SK-N-SH (cell line): Measurements from ENCODE around the gene ATP8A2. TPM values are rescaled to one million over a fixed set of nuclear protein-coding genes. Genes with fewer than 3 reads are reported as not detected.

Source experiments
- CTCF ChIA-PET: fragments of 300-600, 350-600 bp; formaldehyde crosslinking; extraction: SDS; loops from one replicate; lab custom pipeline; 2021; lab: Yijun Ruan, JAX
- POLR2A ChIA-PET: fragments of 350-600 bp; sonication (Branson Sonifier 250); formaldehyde crosslinking; extraction: SDS; loops from one replicate; lab custom pipeline; 2020; ENCODE audit warnings: antibody characterized with exemption, inconsistent platforms; lab: Yijun Ruan, JAX
- DNase-seq: peaks from one replicate; pipeline ENCODE4 v3.0.0; 2012
- H2AFZ ChIP-seq: fragments of 200-600 bp; sonication (generic); 2 replicates; pipeline ENCODE4 v1.8.1; 2016; ENCODE audit warnings: antibody characterized with exemption, mild to moderate bottlenecking, low read depth
- H3F3A ChIP-seq: fragments of 200-600 bp; sonication (generic); replicated peaks from 2 replicates; pipeline ENCODE3; 2016; ENCODE audit warnings: antibody characterized with exemption, mild to moderate bottlenecking; ENCODE audit not compliant: insufficient read depth
- H3K27ac ChIP-seq, 2 experiments: fragments of 200-500 bp in 1 of 2; fragments of 200-600 bp in 1 of 2; sonication (Bioruptor generic) in 1 of 2; sonication (generic), shearing (Covaris generic) in 1 of 2; 2 replicates each; pipeline versions ENCODE4 v1.5.1 to v1.6.1; 2014 to 2016; ENCODE audit warnings: low read depth in 2 of 2, inconsistent platforms in 1 of 2, low read length in 1 of 2, mild to moderate bottlenecking in 1 of 2, mixed read lengths in 1 of 2
- H3K27me3 ChIP-seq: fragments of 200-600 bp; sonication (generic), shearing (Covaris generic); 2 replicates; pipeline ENCODE4 v1.6.1; 2016; ENCODE audit warnings: mixed run types; ENCODE audit not compliant: insufficient read depth
- H3K36me3 ChIP-seq, 2 experiments: fragments of 200-500 bp in 1 of 2; fragments of 200-600 bp in 1 of 2; sonication (Bioruptor generic) in 1 of 2; sonication (generic) in 1 of 2; replicated peaks in 1 of 2; 2 replicates each; pipeline versions ENCODE3 to v1.5.1; 2014 to 2016; ENCODE audit warnings: low read length in 1 of 2, mild to moderate bottlenecking in 1 of 2; ENCODE audit not compliant: insufficient read depth in 2 of 2, control insufficient read depth in 1 of 2
- H3K4me1 ChIP-seq, 2 experiments: fragments of 200-500 bp in 1 of 2; fragments of 200-600 bp in 1 of 2; sonication (Bioruptor generic) in 1 of 2; sonication (generic), shearing (Covaris generic) in 1 of 2; 2 replicates each; pipeline versions ENCODE4 v1.5.1 to v1.6.1; 2014 to 2016; ENCODE audit warnings: low read depth in 1 of 2, low read length in 1 of 2, mixed run types in 1 of 2; ENCODE audit not compliant: insufficient read depth in 2 of 2, control insufficient read depth in 1 of 2
- H3K4me2 ChIP-seq: fragments of 200-600 bp; sonication (generic), shearing (Covaris generic); 2 replicates; pipeline ENCODE4 v1.6.1; 2017; ENCODE audit warnings: mixed run types
- H3K4me3 ChIP-seq, 2 experiments: fragments of 200-500 bp in 1 of 2; fragments of 200-600 bp in 1 of 2; sonication (Bioruptor generic) in 1 of 2; sonication (generic), shearing (Covaris generic) in 1 of 2; 2 replicates each; pipeline versions ENCODE4 v1.5.1 to v1.8.1; 2014 to 2016; ENCODE audit warnings: low read depth in 2 of 2, inconsistent platforms in 1 of 2, low read length in 1 of 2, mild to moderate bottlenecking in 1 of 2, mixed read lengths in 1 of 2, moderate library complexity in 1 of 2
- H3K79me2 ChIP-seq: fragments of 200-600 bp; sonication (generic); 2 replicates; pipeline ENCODE4 v1.8.1; 2017; ENCODE audit warnings: mild to moderate bottlenecking; ENCODE audit not compliant: insufficient read depth
- H3K9ac ChIP-seq: fragments of 200-600 bp; sonication (generic); 2 replicates; pipeline ENCODE4 v1.6.1; 2017; ENCODE audit warnings: mixed run types
- H3K9me2 ChIP-seq: fragments of 200-600 bp; sonication (generic); 2 replicates; pipeline ENCODE4 v1.6.1; 2017; ENCODE audit warnings: mixed run types
- H3K9me3 ChIP-seq: fragments of 200-600 bp; sonication (generic); 2 replicates; pipeline ENCODE4 v1.6.1; 2017; ENCODE audit warnings: mixed run types, mild to moderate bottlenecking, moderate library complexity
- H4K20me1 ChIP-seq: fragments of 200-600 bp; sonication (generic); 2 replicates; pipeline ENCODE4 v1.6.1; 2017; ENCODE audit warnings: mild to moderate bottlenecking, mixed run types; ENCODE audit not compliant: insufficient read depth
- ELF1 ChIP-seq: IDR thresholded peaks from 2 replicates; pipeline ENCODE4 v1.4.0; 2012
- GABPA ChIP-seq: IDR thresholded peaks from 2 replicates; pipeline ENCODE4 v1.4.0; 2012; ENCODE audit warnings: low read depth, mild to moderate bottlenecking
- JUND ChIP-seq: IDR thresholded peaks from 2 replicates; pipeline ENCODE4 v1.4.0; 2012
- MEF2A ChIP-seq: IDR thresholded peaks from 2 replicates; pipeline ENCODE4 v1.4.0; 2012; ENCODE audit warnings: low read depth, borderline replicate concordance
- MXI1 ChIP-seq: IDR thresholded peaks from 2 replicates; pipeline ENCODE4 v1.6.1; 2012; ENCODE audit warnings: mild to moderate bottlenecking, low read depth, low read length, improper control_type of control experiment
- NFIC ChIP-seq: IDR thresholded peaks from 2 replicates; pipeline ENCODE4 v1.4.0; 2012; ENCODE audit warnings: borderline replicate concordance
- RAD21 ChIP-seq: IDR thresholded peaks from 2 replicates; pipeline ENCODE4 v1.6.1; 2012; ENCODE audit warnings: mild to moderate bottlenecking, low read length
- RFX5 ChIP-seq: IDR thresholded peaks from 2 replicates; pipeline ENCODE4 v1.6.1; 2012; ENCODE audit warnings: mild to moderate bottlenecking, improper control_type of control experiment, low read length
- SIN3A ChIP-seq: IDR thresholded peaks from 2 replicates; pipeline ENCODE4 v1.6.1; 2012; ENCODE audit warnings: low read depth, mild to moderate bottlenecking, low read length, moderate library complexity, borderline replicate concordance
- SMC3 ChIP-seq: IDR thresholded peaks from 2 replicates; pipeline ENCODE4 v1.6.1; 2012; ENCODE audit warnings: low read depth, low read length, improper control_type of control experiment
- TCF12 ChIP-seq: IDR thresholded peaks from 2 replicates; pipeline ENCODE4 v1.4.0; 2012
- TEAD4 ChIP-seq: IDR thresholded peaks from 2 replicates; pipeline ENCODE4 v1.4.0; 2012; ENCODE audit warnings: mild to moderate bottlenecking, borderline replicate concordance; ENCODE audit not compliant: insufficient read depth
- WGBS: methylation state at CpG from one replicate; pipeline ENCODE4 v1.1.6; 2017; ENCODE audit warnings: low lambda C conversion rate; 5-methylcytosine and 5-hydroxymethylcytosine counted together
- polyA plus RNA-seq, 3 experiments: library from polyadenylated mRNA; depleted of rRNA; stranded (reverse); fragments of >200 nt; gene quantifications; 2 replicates each; pipeline ENCODE4 v1.2.3, GENCODE V29; 2012
- TF ChIP-seq, protein P1 (sequence below): IDR thresholded peaks from 2 replicates; pipeline ENCODE4 v1.6.1; 2012; ENCODE audit warnings: mild to moderate bottlenecking, low read depth, low read length, moderate library complexity
- TF ChIP-seq, protein P2 (sequence below): IDR thresholded peaks from 2 replicates; pipeline ENCODE4 v1.4.0; 2012; ENCODE audit warnings: low read depth
- TF ChIP-seq, protein P3 (sequence below): IDR thresholded peaks from 2 replicates; pipeline ENCODE4 v1.4.0; 2012; ENCODE audit warnings: low read depth, borderline replicate concordance
- TF ChIP-seq, protein P4 (sequence below): IDR thresholded peaks from 2 replicates; pipeline ENCODE4 v1.4.0; 2012; ENCODE audit warnings: low read depth, borderline replicate concordance
- TF ChIP-seq, protein P5 (sequence below): fragments of 150-350 bp; IDR thresholded peaks from 2 replicates; pipeline ENCODE4 v1.6.1; 2017; ENCODE audit warnings: antibody characterized with exemption, low read length, low read depth, borderline replicate concordance

ATP8A2 gene
- polyA plus RNA-seq, 1 of the 3 experiments (the other 2 are of a cell fraction) = 0.02 TPM

DNA sequence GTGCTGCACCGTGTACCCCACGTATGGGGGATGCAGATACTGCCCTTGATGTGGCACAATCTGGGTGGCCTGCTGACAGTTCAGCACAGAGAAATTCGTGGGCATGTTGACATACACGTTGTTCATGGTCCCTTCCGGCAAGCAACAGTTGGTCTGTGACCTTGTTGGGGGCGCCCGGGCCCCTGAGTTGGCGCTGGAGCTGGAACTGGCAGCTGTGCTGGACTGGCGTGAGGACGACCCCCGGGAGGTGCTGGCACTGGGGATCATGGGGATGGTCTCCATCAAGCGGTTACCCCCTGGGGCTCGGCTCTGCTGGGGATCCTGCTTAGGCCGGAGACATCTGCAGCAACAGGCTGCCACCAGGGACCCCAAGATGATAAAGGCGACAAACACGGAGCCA lies 674.9 kb downstream of the ATP8A2 start:
- no peak overlapping the region for H3K4me2 ChIP-seq
- H3F3A ChIP-seq = no peaks in the 10 kb centered on the region
- H3K9me3 ChIP-seq = no peaks in the 10 kb centered on the region
- no peaks in the 10 kb centered on the region for H4K20me1 ChIP-seq
- no peaks in the 10 kb centered on the region for H3K9me2 ChIP-seq
- H2AFZ ChIP-seq = no peak overlapping the region
- DNase-seq = no peak
- POLR2A ChIA-PET = no interaction called here
- no peak overlapping the region for H3K27ac ChIP-seq
- H3K79me2 ChIP-seq = no peaks in the 10 kb centered on the region
- no peak overlapping the region for H3K4me3 ChIP-seq
- peaks cover 34% of the 10 kb centered on the region for H3K27me3 ChIP-seq
- H3K36me3 ChIP-seq = no peaks in the 10 kb centered on the region
- CTCF ChIA-PET = no interaction called here
- WGBS = 48% methylated on average over 6 of the region's 16 CpGs
- no peaks in the 10 kb centered on the region; a peak in 1 of 4 replicates for H3K4me1 ChIP-seq
- TF ChIP-seq, protein P1, sequence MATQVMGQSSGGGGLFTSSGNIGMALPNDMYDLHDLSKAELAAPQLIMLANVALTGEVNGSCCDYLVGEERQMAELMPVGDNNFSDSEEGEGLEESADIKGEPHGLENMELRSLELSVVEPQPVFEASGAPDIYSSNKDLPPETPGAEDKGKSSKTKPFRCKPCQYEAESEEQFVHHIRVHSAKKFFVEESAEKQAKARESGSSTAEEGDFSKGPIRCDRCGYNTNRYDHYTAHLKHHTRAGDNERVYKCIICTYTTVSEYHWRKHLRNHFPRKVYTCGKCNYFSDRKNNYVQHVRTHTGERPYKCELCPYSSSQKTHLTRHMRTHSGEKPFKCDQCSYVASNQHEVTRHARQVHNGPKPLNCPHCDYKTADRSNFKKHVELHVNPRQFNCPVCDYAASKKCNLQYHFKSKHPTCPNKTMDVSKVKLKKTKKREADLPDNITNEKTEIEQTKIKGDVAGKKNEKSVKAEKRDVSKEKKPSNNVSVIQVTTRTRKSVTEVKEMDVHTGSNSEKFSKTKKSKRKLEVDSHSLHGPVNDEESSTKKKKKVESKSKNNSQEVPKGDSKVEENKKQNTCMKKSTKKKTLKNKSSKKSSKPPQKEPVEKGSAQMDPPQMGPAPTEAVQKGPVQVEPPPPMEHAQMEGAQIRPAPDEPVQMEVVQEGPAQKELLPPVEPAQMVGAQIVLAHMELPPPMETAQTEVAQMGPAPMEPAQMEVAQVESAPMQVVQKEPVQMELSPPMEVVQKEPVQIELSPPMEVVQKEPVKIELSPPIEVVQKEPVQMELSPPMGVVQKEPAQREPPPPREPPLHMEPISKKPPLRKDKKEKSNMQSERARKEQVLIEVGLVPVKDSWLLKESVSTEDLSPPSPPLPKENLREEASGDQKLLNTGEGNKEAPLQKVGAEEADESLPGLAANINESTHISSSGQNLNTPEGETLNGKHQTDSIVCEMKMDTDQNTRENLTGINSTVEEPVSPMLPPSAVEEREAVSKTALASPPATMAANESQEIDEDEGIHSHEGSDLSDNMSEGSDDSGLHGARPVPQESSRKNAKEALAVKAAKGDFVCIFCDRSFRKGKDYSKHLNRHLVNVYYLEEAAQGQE = no peak
- TF ChIP-seq RAD21 (no peak), MXI1 (no peak), TCF12 (no peak), MEF2A (no peak), ELF1 (no peak), RFX5 (no peak), SMC3 (no peak), GABPA (no peak), NFIC (no peak), SIN3A (no peak), TEAD4 (no peak), JUND (no peak)
- TF ChIP-seq, protein P2, sequence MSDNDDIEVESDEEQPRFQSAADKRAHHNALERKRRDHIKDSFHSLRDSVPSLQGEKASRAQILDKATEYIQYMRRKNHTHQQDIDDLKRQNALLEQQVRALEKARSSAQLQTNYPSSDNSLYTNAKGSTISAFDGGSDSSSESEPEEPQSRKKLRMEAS = no peak
- TF ChIP-seq, protein P3, sequence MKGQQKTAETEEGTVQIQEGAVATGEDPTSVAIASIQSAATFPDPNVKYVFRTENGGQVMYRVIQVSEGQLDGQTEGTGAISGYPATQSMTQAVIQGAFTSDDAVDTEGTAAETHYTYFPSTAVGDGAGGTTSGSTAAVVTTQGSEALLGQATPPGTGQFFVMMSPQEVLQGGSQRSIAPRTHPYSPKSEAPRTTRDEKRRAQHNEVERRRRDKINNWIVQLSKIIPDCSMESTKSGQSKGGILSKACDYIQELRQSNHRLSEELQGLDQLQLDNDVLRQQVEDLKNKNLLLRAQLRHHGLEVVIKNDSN = no peak
- TF ChIP-seq, protein P4, sequence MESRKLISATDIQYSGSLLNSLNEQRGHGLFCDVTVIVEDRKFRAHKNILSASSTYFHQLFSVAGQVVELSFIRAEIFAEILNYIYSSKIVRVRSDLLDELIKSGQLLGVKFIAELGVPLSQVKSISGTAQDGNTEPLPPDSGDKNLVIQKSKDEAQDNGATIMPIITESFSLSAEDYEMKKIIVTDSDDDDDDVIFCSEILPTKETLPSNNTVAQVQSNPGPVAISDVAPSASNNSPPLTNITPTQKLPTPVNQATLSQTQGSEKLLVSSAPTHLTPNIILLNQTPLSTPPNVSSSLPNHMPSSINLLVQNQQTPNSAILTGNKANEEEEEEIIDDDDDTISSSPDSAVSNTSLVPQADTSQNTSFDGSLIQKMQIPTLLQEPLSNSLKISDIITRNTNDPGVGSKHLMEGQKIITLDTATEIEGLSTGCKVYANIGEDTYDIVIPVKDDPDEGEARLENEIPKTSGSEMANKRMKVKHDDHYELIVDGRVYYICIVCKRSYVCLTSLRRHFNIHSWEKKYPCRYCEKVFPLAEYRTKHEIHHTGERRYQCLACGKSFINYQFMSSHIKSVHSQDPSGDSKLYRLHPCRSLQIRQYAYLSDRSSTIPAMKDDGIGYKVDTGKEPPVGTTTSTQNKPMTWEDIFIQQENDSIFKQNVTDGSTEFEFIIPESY = no peak
- TF ChIP-seq, protein P5, sequence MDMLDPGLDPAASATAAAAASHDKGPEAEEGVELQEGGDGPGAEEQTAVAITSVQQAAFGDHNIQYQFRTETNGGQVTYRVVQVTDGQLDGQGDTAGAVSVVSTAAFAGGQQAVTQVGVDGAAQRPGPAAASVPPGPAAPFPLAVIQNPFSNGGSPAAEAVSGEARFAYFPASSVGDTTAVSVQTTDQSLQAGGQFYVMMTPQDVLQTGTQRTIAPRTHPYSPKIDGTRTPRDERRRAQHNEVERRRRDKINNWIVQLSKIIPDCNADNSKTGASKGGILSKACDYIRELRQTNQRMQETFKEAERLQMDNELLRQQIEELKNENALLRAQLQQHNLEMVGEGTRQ = no peak
- no peak overlapping the region for H3K9ac ChIP-seq
